ENCODE measurements around the gene DPYSL3.
"Not testable (repeated sequence)": the region's sequence is repeated elsewhere in the genome, so short reads cannot be mapped to it uniquely, and the experiment has no call there.

DPYSL3 gene

GRCh38 chr5:147400126-147400809 is 109.6 kb downstream of the DPYSL3 start:
- no peak for FAIRE-seq

DNA sequence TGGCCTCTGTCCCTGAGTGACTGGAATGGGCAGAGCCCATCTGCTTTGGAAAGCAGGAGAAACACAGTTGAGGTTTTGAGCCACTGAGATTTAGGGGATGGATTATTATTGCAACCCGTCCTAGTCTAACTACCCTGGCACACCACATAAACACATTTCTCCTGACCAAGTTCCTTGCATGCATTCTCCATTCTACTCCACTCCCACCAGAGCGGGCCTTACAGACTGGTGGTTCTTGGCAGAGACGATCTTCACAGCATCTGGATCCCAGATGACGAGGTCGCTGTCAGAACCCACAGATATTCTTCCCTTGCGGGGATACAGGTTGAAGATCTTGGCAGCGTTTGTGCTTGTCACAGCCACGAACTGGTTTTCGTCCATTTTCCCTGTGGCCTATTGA is 111.0 kb downstream of the DPYSL3 start:
- no peak for FAIRE-seq

DNA sequence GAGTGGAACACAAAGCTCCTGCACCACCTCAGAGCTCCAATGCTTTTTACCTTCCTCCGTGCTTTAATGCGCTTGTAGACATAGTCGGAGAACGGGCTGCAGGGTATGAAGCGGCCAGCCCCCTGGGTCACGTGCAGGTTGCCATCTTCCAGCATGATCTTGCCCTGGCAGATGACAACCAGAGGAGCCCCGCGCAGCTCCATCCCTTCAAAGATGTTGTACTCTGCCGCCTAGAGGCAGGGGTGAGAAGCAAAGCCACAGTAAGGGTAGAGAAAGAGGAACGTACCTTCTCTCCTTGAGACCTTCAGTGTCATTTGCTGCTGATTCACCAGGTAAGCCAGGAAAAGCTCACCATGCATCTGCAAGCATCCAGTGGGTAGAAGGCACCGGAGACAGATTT is 112.3 kb downstream of the DPYSL3 start:
- no peak for FAIRE-seq

- no peak for FAIRE-seq
Measured at GRCh38 chr5:147396070-147396823, 113.6 kb downstream of the DPYSL3 start.

DNA sequence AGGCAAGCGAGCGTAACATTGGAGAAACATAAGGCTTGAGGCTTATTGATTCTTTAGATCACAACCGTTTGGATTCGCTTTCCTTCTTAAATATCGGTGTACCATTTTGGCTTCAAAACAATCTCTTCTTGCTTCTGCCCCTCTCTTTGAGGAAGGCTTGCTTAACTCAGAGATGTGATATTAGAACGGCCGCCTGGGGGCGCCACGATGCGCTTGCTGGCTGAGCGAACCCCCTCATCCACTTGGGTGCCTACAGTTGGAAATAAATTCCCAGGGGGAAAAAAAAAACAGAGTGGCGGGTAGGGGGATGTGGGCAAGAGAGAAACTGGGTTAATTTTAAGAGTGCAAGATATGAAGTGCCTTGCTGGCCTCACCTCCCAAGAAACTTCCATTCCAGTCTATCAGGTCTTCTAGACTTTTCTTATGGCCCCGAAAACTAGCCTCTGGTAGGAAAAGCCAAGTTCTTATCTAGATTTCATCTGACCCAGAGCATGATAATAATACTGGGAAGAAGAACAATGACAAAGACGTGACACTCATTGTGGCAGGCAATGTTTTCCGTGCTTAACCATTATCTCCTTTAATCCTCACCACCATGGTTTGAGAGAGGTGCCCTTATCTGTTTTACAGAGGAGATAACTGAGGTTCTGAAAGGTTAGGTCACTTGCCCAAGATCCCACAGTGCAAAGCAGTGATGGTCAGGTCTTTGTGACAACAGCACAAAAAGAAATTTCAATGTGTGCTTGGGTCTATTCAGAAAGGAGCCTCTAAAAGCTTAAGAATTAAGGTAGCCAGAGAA is 115.8 kb downstream of the DPYSL3 start:
- no peak for FAIRE-seq

DNA sequence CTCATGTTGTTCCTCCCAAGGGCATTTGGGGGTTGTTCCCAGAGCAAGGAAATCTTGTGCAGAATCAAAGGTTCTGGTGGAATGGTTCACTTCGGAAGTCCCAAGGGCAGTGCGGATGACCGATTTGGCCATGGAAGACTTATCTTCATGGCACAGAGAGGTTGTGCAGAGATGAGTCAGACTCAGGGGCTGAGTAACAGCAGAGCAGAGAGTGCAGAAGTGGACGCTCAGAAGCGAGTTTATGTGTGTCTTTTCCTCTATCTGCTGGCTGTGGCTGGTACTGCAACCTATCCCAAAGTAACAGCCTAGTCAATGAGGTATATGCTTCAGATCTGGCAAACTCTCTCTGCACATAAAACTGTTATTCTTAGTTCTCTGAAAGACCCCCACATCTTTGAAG is 118.1 kb downstream of the DPYSL3 start:
- FAIRE-seq: no peak

DNA sequence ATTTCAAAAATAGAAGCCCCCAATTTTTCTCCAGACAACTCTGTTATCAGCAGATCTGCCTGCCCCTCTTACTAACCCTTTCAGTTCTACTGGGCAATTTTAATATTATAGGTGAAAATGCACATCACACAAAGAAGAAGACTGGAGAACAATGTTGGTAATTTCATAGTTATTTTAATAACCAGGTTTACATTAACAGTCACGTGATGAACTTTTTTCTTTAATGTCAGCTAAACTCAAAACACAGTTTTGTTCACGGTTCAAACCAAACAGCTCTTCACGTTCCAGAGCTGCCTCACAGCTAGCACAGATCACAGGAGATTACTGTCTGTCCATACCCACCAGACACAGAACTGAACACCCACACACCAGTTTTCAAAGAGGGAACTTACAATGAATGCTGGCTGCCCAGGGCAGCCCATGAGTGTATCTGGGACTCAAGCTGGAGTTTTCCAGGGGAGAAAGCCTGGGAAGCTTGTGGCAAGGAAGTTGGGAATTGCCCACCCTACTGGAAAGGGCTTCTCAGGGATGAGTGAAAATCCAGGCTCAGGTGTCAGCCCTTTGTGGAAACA is 119.1 kb downstream of the DPYSL3 start:
- no peak for FAIRE-seq

- no peak for FAIRE-seq
Measured at GRCh38 chr5:147388184-147389108, 121.4 kb downstream of the DPYSL3 start.

DNA sequence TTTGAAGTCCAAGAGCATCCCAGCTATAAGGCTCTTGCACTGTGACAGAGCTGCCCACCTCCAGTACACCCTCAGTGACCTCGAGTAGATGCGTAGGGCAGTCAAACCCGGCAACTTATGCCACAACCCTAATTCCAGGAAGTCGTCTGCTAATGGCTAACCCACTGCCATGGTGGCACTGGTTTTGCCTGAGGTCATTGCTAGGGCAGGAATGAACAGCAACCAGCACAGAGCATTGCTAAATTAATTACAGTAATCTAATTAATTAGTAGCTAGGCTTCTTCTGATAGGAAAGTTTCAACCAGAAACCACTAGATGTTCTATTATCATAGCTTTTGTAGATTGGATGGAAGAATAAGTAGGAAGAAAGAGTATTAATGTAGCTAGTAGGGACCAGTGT is 122.8 kb downstream of the DPYSL3 start:
- no peak for FAIRE-seq

DNA sequence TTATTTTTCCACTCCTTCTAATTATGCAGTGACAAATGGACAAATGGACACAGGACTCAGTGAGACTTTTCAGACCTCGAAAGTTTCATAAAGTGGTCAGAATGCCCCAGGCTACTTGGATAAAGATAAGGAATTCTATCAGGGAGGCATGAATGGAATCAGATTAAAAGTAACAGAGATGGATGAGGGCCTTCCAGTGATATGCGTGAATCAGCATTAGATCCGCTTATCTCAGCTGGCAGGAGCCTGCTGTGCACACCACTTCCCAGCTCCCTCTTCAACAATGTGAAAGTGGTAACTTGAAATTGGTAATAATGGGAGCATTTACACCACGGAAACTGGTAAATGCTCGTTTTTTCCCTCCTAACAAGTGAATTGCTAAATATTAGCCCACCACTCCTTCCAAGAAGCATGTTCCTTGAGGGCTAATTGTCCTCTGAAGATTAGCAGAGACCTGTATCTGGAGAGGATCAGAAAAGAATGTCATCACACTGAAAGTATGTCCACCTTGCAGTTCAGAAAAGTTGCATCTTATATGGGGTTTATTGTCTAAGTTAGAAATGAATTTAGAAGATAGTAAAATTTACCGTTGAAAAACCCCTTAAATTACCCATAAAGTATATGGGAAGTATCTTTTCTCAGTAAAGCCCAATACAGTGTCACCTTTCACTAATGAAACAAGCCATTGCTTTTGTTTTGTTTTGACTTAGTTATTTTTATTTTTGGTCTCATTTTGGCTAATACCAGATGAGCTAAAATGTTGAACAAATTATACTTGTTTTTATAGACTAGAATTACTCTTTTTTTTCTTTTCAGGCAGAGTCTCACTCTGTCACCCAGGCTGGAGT is 125.3 kb downstream of the DPYSL3 start:
- FAIRE-seq: no peak

DNA sequence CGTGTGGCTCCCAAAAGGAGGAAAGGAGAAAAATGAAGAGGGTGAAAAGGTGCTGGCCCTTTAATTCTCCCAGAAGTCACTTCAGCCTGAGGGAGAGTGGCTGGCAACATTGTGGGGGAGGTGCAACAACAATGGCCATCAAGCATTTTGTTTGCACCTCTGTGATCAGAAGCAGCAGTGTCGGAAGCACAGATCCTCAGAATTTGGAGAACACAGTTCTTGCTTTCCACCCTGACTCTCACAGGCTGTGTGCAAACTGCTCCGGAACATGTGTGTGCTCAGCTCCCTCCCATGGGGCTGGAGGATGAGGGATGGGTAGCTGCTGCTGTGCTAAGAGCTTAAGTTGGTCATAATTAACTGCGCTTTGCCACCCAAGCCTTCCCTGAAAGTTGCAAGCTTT is 127.1 kb downstream of the DPYSL3 start:
- FAIRE-seq: no peak

- FAIRE-seq: no peak
Measured at GRCh38 chr5:147381555-147381954, 128.3 kb downstream of the DPYSL3 start.

GRCh38 chr5:147377682-147378081 is 132.2 kb downstream of the DPYSL3 start:
- no peak for FAIRE-seq

DNA sequence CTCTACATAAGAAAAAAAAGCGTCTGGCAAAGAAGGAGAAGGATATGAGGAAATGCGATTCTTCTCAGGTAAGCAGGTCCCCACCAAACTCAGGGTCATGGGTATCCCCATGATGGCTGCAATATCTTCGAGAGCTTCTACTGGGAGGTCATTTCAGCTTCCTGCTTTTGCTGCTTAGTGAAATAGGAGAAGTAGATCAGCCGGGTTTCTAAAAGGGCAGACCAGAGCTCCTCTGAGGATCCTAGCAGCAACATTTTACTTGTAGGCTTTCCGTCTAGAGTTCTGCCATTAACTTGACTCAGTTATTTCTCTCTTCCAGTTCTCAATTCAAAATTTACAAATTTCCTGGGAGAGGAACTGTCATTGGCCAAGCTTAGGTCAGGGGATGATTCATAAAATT is 134.7 kb downstream of the DPYSL3 start:
- FAIRE-seq: no peak

GRCh38 chr5:147373328-147373727 is 136.5 kb downstream of the DPYSL3 start:
- no peak for FAIRE-seq

DNA sequence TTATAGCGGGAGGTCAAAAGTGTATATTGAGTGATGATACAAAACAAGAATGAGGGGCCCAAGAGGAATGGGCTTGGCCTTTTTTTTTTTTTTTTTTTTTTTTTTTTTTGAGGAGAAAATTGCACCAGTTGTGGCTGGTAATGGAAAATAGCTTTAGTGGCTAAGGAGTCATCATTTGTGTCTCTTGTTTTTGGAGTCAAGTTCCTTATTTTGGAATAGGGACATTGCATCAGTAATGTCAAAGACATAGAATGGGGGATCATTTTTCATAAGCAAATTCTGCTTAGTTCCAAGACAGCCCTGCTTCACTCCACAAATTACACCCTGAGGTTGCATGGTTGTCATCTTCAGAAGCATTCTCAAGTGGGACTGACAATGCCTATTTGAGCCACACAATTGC is 137.7 kb downstream of the DPYSL3 start:
- no peak for FAIRE-seq

DNA sequence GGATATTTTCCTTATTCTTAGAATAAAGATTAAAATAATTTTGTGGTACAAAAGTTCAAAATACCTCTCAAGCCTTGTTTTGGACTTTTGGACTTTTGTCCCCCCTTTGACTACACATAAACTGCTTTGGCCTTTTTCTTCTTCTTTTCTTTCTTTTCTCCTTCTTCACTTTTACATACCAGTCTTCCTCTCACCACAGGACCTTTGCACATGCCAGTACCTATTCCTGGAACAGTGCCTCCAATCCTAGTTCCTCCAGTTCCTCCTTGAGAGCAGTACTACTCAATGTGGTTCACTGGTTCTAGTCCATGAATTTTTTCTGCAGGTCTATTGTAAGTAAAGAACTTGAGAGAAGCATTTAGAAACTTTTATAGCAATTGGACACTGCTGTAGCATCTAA is 138.6 kb downstream of the DPYSL3 start:
- no peak for FAIRE-seq

DNA sequence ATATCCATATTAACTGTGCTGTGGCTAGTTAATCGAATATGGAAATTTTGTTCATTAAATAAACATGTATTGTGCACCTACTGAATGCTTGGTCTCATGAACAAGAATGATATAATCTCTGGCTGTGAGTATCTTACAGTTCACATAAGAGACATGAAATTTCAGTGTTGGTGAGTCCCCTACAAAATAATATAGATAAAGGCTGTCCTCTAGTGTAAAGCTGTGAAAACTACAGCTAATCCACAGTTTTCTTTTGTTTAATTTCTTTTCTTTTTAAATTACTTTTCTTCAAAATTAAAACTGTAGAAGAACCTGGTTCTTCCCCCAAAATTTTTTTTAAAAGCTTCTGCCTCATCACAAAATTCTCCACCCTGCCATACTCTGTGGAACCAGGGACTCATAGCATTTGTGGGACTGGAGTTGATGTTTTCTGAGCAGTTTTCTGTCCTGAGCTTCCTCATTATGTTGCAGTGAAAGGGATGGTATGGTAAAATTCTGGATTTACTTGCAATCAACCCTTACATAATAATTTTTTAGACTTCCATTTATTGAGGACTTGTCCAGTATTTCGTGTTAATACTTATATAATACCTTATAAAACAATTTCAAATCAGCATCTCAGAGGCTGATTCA is 140.0 kb downstream of the DPYSL3 start:
- no peak for FAIRE-seq

- FAIRE-seq: not testable (repeated sequence)
Measured at GRCh38 chr5:147367381-147367780, 142.5 kb downstream of the DPYSL3 start.

- no peak for FAIRE-seq
Measured at GRCh38 chr5:147361441-147362175, 148.3 kb downstream of the DPYSL3 start.

Data from TTC549 (cell line).